WERI-Rb-1 (cell line): Measurements from ENCODE around the gene BCKDHA.

Experiments
- DNase-seq: peaks from one replicate; pipeline ENCODE4 v3.0.0-alpha.2; 2020
- H3K27ac ChIP-seq: fragments of 250-450 bp; sonication (Bioruptor Pico); 2 replicates; pipeline ENCODE4 v1.5.1; 2020; ENCODE audit warnings: mild to moderate bottlenecking, moderate library complexity
- H3K27me3 ChIP-seq: fragments of 250-450 bp; sonication (Bioruptor Pico); 2 replicates; pipeline ENCODE4 v1.5.1; 2021; ENCODE audit warnings: mild to moderate bottlenecking, low read depth, moderate library complexity; ENCODE audit not compliant: insufficient read depth, severe bottlenecking
- H3K36me3 ChIP-seq: fragments of 250-450 bp; sonication (Bioruptor Pico); 2 replicates; pipeline ENCODE4 v1.5.1; 2020; ENCODE audit warnings: mild to moderate bottlenecking, moderate library complexity
- H3K4me3 ChIP-seq: 2 replicates; pipeline ENCODE4 v1.5.1; 2011; ENCODE audit warnings: low read depth, mild to moderate bottlenecking, control low read depth, low read length
- H3K9me3 ChIP-seq: fragments of 250-450 bp; sonication (Bioruptor Pico); 2 replicates; pipeline ENCODE4 v1.5.1; 2021; ENCODE audit warnings: mild to moderate bottlenecking, moderate library complexity; ENCODE audit not compliant: severe bottlenecking
- CTCF ChIP-seq: IDR thresholded peaks from 2 replicates; pipeline ENCODE4 v1.5.1; 2011; ENCODE audit warnings: low read depth, mild to moderate bottlenecking, control low read depth, inconsistent platforms, low read length

BCKDHA gene

GRCh38 chr19:41353466-41354342 lies 43.9 kb upstream of the BCKDHA start, which contains the start of gene TGFB1:
Gene TGFB1, minus strand, starts transcription at chr19:41353922. Its CDS starts 878 bp downstream, at chr19:41353044.
- peak within 1 kb of the TSS; percentile 57 for H3K4me3 ChIP-seq
- H3K9me3 ChIP-seq = no peaks in the 10 kb centered on the region
- H3K27me3 ChIP-seq = peaks cover 10% of the 10 kb centered on the region
- DNase-seq = peak; percentile 88
- no peaks in the 10 kb centered on the region for H3K36me3 ChIP-seq
- TF ChIP-seq CTCF = peak; percentile 85
- 0 out of 2 replicates have a peak within 1 kb of the TSS, but pooled peaks have one; percentile 33 for H3K27ac ChIP-seq

- H3K36me3 ChIP-seq = no peaks in the 10 kb centered on the region
- peaks cover 10% of the 10 kb centered on the region for H3K27me3 ChIP-seq
- TF ChIP-seq CTCF = no peak
- H3K27ac ChIP-seq = no peak overlapping the region
- peak overlapping the region; percentile 57 for H3K4me3 ChIP-seq
- H3K9me3 ChIP-seq = no peaks in the 10 kb centered on the region
- DNase-seq = no peak
Observed at GRCh38 chr19:41354343-41354953, 43.2 kb upstream of the BCKDHA start.

- TF ChIP-seq CTCF = no peak
- H3K27ac ChIP-seq = no peak overlapping the region
- peaks cover 10% of the 10 kb centered on the region for H3K27me3 ChIP-seq
- no peak for DNase-seq
- no peaks in the 10 kb centered on the region for H3K9me3 ChIP-seq
- no peak overlapping the region for H3K4me3 ChIP-seq
- H3K36me3 ChIP-seq = no peaks in the 10 kb centered on the region
Observed at GRCh38 chr19:41355035-41355434, 42.6 kb upstream of the BCKDHA start.

- H3K36me3 ChIP-seq = no peaks in the 10 kb centered on the region
- no peak overlapping the region for H3K27ac ChIP-seq
- no peak for TF ChIP-seq CTCF
- peaks cover 10% of the 10 kb centered on the region for H3K27me3 ChIP-seq
- H3K9me3 ChIP-seq = no peaks in the 10 kb centered on the region
- no peak for DNase-seq
- no peak overlapping the region for H3K4me3 ChIP-seq
Observed at GRCh38 chr19:41355802-41356201, 41.8 kb upstream of the BCKDHA start.

- Histone ChIP-seq H3K36me3 (no peaks in the 10 kb centered on the region), H3K27me3 (peaks cover 5% of the 10 kb centered on the region), H3K9me3 (no peaks in the 10 kb centered on the region), H3K27ac (no peak overlapping the region), H3K4me3 (no peak overlapping the region)
- no peak for TF ChIP-seq CTCF
- no peak for DNase-seq
Observed at GRCh38 chr19:41356984-41357739, 40.5 kb upstream of the BCKDHA start.
